Measurements from ENCODE around the gene JDP2.

The JDP2 gene

DNA sequence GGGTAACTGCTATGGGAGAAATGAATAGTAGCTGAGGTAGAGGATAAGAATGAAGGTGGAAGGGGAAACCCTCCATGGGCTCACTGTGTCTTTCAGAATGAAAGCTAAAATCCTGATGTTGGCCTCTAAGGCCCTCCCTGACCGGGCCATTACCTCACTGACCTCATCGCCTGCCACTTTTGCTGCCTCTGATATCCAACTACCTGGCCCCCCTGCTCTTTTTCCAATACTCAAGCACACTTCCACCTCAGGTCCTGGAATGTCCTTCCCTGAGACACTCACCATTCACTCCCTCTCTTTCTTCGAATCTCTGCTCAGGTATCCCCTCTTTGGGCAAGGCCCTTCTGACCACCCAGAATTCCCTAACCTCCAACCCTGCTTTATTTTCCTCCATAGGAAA, 93.0 kb downstream of the JDP2 start:
- peaks cover 20 to 42% (median 38%) of the 10 kb centered on the region in 4 experiments for H3K4me1 ChIP-seq (ENCODE audit: control extremely low read depth in 1 of 4, control insufficient read depth in 4 of 4, insufficient read depth in 4 of 4, low read length in 3 of 4)
- peaks cover 0 to 17% (median 4%) of the 10 kb centered on the region in 4 experiments for H3K36me3 ChIP-seq (ENCODE audit: control insufficient read depth in 4 of 4, insufficient read depth in 4 of 4, low read length in 3 of 4)
- H3K4me3 ChIP-seq (ENCODE audit: control insufficient read depth in 1 of 7, extremely low read depth in 1 of 7, insufficient read depth in 4 of 7, low read depth in 2 of 7, low read length in 6 of 7) = no peak overlapping the region
- WGBS (ENCODE audit: insufficient coverage) = 97% methylated on average over 3 of the region's 3 CpGs
- no peaks in the 10 kb centered on the region for H3K27me3 ChIP-seq (replicated peaks in 2 of 5; ENCODE audit: control insufficient read depth in 4 of 5, insufficient read depth in 5 of 5, low read length in 4 of 5)
- H3K9me3 ChIP-seq (ENCODE audit: control extremely low read depth in 1 of 5, control insufficient read depth in 4 of 5, insufficient read depth in 2 of 5, low read depth in 1 of 5, low read length in 4 of 5) = no peaks in the 10 kb centered on the region
- H3K27ac ChIP-seq (ENCODE audit: insufficient read depth in 1 of 2, low read depth in 1 of 2, low read length in 2 of 2, poor library complexity in 1 of 2, severe bottlenecking in 2 of 2) = no peak overlapping the region
- CTCF ChIA-PET = interaction anchor here (1.2 to 1.5 kb wide), 3 partner anchors 18 to 126 kb away, joined by 3 to 8 read pairs (median 3); no protein-coding TSS in a partner anchor
- POLR2A ChIA-PET = no interaction called here
- DNase-seq = no peak

DNA sequence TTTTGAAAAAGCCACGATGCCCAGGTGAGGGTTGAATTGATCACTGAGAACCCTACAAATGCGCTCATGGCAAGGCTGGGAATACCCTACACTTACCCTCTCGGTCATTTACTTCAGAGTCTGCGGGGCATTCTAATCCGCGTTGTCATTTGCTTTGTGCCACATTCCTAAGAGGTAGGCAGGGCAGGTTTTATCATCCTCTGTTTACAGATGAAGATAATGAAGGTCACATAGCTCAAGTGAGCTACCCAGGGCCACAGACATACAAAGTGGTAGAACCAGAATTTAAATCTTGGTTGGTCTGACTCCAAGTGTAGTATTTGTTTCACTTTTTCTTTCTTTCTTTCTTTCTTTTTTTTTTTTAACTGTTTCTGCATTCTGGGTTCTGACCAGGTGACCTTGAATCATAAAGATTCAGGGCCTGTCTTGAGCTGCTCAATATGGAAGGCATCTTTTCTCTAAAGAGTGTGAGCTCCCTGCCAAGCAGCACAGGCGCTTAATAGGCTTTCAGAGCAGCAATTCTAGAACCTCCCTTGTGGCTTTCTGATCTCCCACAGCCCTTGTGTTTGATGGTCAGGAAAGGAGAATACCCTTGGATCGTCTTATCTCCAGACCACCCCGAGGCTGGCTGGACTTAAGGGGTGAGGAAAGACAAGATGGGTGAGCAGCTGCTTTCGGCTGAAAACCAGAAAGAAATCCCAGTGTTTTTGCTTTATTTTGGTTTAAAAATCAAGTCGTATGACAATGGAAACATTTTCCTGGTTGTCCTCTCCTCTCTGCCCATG, 93.8 kb downstream of the JDP2 start:
- no peaks in the 10 kb centered on the region for H3K9me3 ChIP-seq (ENCODE audit: control extremely low read depth in 1 of 5, control insufficient read depth in 4 of 5, insufficient read depth in 2 of 5, low read depth in 1 of 5, low read length in 4 of 5)
- peaks cover 17 to 37% (median 35%) of the 10 kb centered on the region in 4 experiments for H3K4me1 ChIP-seq (ENCODE audit: control extremely low read depth in 1 of 4, control insufficient read depth in 4 of 4, insufficient read depth in 4 of 4, low read length in 3 of 4)
- peak overlapping the region in 6 of 7 experiments; percentile 82 to 91 (median 86) for H3K4me3 ChIP-seq (ENCODE audit: control insufficient read depth in 1 of 7, extremely low read depth in 1 of 7, insufficient read depth in 4 of 7, low read depth in 2 of 7, low read length in 6 of 7)
- peak overlapping the region; percentile 55 to 83 for H3K27ac ChIP-seq (ENCODE audit: insufficient read depth in 1 of 2, low read depth in 1 of 2, low read length in 2 of 2, poor library complexity in 1 of 2, severe bottlenecking in 2 of 2)
- H3K27me3 ChIP-seq (replicated peaks in 2 of 5; ENCODE audit: control insufficient read depth in 4 of 5, insufficient read depth in 5 of 5, low read length in 4 of 5) = no peaks in the 10 kb centered on the region
- DNase-seq = peak in 1 of 3 donors; percentile 14
- CTCF ChIA-PET = interaction anchor here (1.1 to 1.5 kb wide), 5 partner anchors 19 to 216 kb away, joined by 3 to 9 read pairs (median 3); no protein-coding TSS in a partner anchor
- H3K36me3 ChIP-seq (ENCODE audit: control insufficient read depth in 4 of 4, insufficient read depth in 4 of 4, low read length in 3 of 4) = peaks cover 0 to 24% (median 8%) of the 10 kb centered on the region in 4 experiments
- POLR2A ChIA-PET = no interaction called here
- WGBS (ENCODE audit: insufficient coverage) = 74% methylated on average over 10 of the region's 11 CpGs

DNA sequence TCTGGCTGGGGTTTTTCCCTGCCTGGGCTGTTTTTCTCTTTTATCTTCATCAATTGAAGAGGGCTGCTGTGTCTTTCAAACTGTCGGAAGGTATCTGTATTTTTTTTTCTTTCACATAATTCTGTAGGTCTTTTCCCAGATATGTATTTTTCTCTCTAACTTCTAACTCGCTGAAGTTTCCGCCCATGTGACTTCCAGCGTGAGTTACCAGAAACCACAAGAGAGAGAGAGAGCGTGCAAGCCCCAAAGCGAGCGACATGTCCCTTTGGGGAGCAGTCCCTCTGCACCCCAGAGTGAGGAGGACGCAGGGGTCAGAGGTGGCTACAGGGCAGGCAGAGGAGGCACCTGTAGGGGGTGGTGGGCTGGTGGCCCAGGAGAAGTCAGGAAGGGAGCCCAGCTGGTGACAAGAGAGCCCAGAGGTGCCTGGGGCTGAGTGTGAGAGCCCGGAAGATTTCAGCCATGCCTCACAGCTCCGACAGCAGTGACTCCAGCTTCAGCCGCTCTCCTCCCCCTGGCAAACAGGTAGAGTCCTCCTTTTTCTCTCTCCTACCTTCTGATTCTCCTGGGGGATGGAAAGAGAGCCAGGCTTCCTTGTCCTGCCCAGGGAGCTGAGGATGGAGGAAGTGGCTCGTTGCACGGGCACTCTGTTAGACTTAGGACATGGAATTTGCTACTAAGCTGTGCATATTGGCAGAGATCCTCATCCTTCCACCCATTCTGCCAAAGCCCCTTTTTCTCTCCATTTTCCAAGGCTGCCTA, 94.6 kb downstream of the JDP2 start, which contains the start of gene BATF:
BATF (plus strand) TSS at position 246 of the 759 bp plus-strand sequence; CDS start at position 460, 214 bp downstream.
- peaks cover 0 to 32% (median 12%) of the 10 kb centered on the region in 4 experiments for H3K36me3 ChIP-seq (ENCODE audit: control insufficient read depth in 4 of 4, insufficient read depth in 4 of 4, low read length in 3 of 4)
- DNase-seq = peak; percentile 60 to 87 (median 76)
- WGBS (ENCODE audit: insufficient coverage) = 0% methylated on average over 8 of the region's 13 CpGs

DNA sequence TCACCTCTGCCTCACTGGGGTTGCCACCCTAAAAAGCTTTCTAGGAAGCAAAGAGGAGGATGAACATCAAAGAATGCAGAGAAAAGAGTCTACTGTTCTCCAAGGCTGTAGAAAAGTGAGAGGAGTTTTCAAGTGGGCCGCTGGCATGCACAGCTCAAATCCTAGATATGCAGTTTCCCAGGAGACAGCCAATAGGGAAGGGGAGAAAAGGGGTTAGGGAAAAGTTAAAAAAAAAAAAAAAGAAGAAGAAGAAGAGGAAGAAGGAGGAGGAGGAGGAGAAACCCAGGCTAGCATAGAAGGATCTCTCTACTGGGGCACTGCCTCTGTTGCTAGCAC, 95.1 kb downstream of the JDP2 start:
- no peak for DNase-seq
- 22% methylated on average over 1 of the region's 1 CpG for WGBS (ENCODE audit: insufficient coverage)
- peaks cover 17 to 37% (median 35%) of the 10 kb centered on the region in 4 experiments for H3K4me1 ChIP-seq (ENCODE audit: control extremely low read depth in 1 of 4, control insufficient read depth in 4 of 4, insufficient read depth in 4 of 4, low read length in 3 of 4)
- peak overlapping the region; percentile 82 to 91 (median 84) for H3K4me3 ChIP-seq (ENCODE audit: control insufficient read depth in 1 of 7, extremely low read depth in 1 of 7, insufficient read depth in 4 of 7, low read depth in 2 of 7, low read length in 6 of 7)
- no peaks in the 10 kb centered on the region for H3K27me3 ChIP-seq (replicated peaks in 2 of 5; ENCODE audit: control insufficient read depth in 4 of 5, insufficient read depth in 5 of 5, low read length in 4 of 5)
- POLR2A ChIA-PET = no interaction called here
- H3K27ac ChIP-seq (ENCODE audit: insufficient read depth in 1 of 2, low read depth in 1 of 2, low read length in 2 of 2, poor library complexity in 1 of 2, severe bottlenecking in 2 of 2) = peak overlapping the region; percentile 48 to 83
- no peaks in the 10 kb centered on the region for H3K9me3 ChIP-seq (ENCODE audit: control extremely low read depth in 1 of 5, control insufficient read depth in 4 of 5, insufficient read depth in 2 of 5, low read depth in 1 of 5, low read length in 4 of 5)
- H3K36me3 ChIP-seq (ENCODE audit: control insufficient read depth in 4 of 4, insufficient read depth in 4 of 4, low read length in 3 of 4) = peaks cover 4 to 38% (median 16%) of the 10 kb centered on the region in 4 experiments
- CTCF ChIA-PET = interaction anchor here (0.8 to 2.2 kb wide), 10 partner anchors 9 to 218 kb away, joined by 3 to 9 read pairs (median 3); no protein-coding TSS in a partner anchor

More for the DNA sequence above, 94.6 kb downstream of the JDP2 start, which contains the start of gene BATF:
- Histone ChIP-seq H3K4me3 (ENCODE audit: control insufficient read depth in 1 of 7, extremely low read depth in 1 of 7, insufficient read depth in 4 of 7, low read depth in 2 of 7, low read length in 6 of 7) (peak within 1 kb of the TSS; percentile 82 to 91 (median 84)), H3K27ac (ENCODE audit: insufficient read depth in 1 of 2, low read depth in 1 of 2, low read length in 2 of 2, poor library complexity in 1 of 2, severe bottlenecking in 2 of 2) (peak within 1 kb of the TSS; percentile 55 to 83), H3K4me1 (ENCODE audit: control extremely low read depth in 1 of 4, control insufficient read depth in 4 of 4, insufficient read depth in 4 of 4, low read length in 3 of 4) (peaks cover 17 to 37% (median 35%) of the 10 kb centered on the region in 4 experiments), H3K27me3 (replicated peaks in 2 of 5; ENCODE audit: control insufficient read depth in 4 of 5, insufficient read depth in 5 of 5, low read length in 4 of 5) (no peaks in the 10 kb centered on the region), H3K9me3 (ENCODE audit: control extremely low read depth in 1 of 5, control insufficient read depth in 4 of 5, insufficient read depth in 2 of 5, low read depth in 1 of 5, low read length in 4 of 5) (no peaks in the 10 kb centered on the region)
- ChIA-PET CTCF (interaction anchor here (0.8 to 2.2 kb wide), 9 partner anchors 9 to 217 kb away, joined by 3 to 9 read pairs (median 3); no protein-coding TSS in a partner anchor), POLR2A (interaction anchor here (0.6 kb wide), 1 partner anchor 1438 kb away, joined by 5 read pairs; the partner anchor contains the start of gene ALDH6A1)
